Mesendoderm (in vitro differentiated cells): ENCODE results near the gene TAF10.

Experiments used
- DNase-seq: peaks from one replicate; pipeline ENCODE4 v3.0.0; 2013
- H2AK5ac ChIP-seq: 2 replicates; pipeline ENCODE4 v1.6.1; 2013; ENCODE audit warnings: low read length, inconsistent platforms
- H2BK120ac ChIP-seq: 2 replicates; pipeline ENCODE4 v1.6.1; 2013; ENCODE audit warnings: low read depth, mild to moderate bottlenecking, low read length, moderate library complexity, mixed read lengths
- H2BK15ac ChIP-seq: replicated peaks from 2 replicates; pipeline ENCODE4 v1.6.1; 2013; ENCODE audit warnings: low read depth, mild to moderate bottlenecking, moderate library complexity
- H2BK5ac ChIP-seq: 2 replicates; pipeline ENCODE4 v1.6.1; 2013; ENCODE audit warnings: low read length, inconsistent platforms
- H3K18ac ChIP-seq: 2 replicates; pipeline ENCODE4 v1.6.1; 2013; ENCODE audit warnings: mild to moderate bottlenecking, low read length, mixed read lengths
- H3K23ac ChIP-seq: one replicate; pipeline ENCODE4 v1.6.1; 2013; ENCODE audit warnings: low read length
- H3K27ac ChIP-seq: 2 replicates; pipeline ENCODE4 v1.5.1; 2013; ENCODE audit warnings: low read depth, mild to moderate bottlenecking, inconsistent platforms, low read length, moderate library complexity
- H3K27me3 ChIP-seq: 2 replicates; pipeline ENCODE4 v1.6.1; 2013; ENCODE audit warnings: low read length, control low read depth, mild to moderate bottlenecking, inconsistent platforms; ENCODE audit not compliant: insufficient read depth, poor library complexity
- H3K36me3 ChIP-seq: 2 replicates; pipeline ENCODE4 v1.6.1; 2013; ENCODE audit warnings: low read length, inconsistent platforms; ENCODE audit not compliant: control insufficient read depth, insufficient read depth
- H3K4ac ChIP-seq: one replicate; pipeline ENCODE4 v1.6.1; 2013; ENCODE audit warnings: low read depth, mild to moderate bottlenecking, low read length, moderate library complexity
- H3K4me1 ChIP-seq: 2 replicates; pipeline ENCODE4 v1.6.1; 2013; ENCODE audit warnings: low read depth, low read length, inconsistent platforms; ENCODE audit not compliant: control insufficient read depth
- H3K4me2 ChIP-seq: 2 replicates; pipeline ENCODE4 v1.6.1; 2013; ENCODE audit warnings: low read length
- H3K4me3 ChIP-seq: 2 replicates; pipeline ENCODE4 v1.5.1; 2013; ENCODE audit warnings: mild to moderate bottlenecking, low read length
- H3K56ac ChIP-seq: one replicate; pipeline ENCODE4 v1.6.1; 2013; ENCODE audit warnings: low read length
- H3K79me1 ChIP-seq: 2 replicates; pipeline ENCODE4 v1.6.1; 2013; ENCODE audit warnings: low read length, inconsistent platforms
- H3K79me2 ChIP-seq: 2 replicates; pipeline ENCODE4 v1.6.1; 2013; ENCODE audit warnings: mild to moderate bottlenecking, low read length; ENCODE audit not compliant: control insufficient read depth, insufficient read depth
- H3K9ac ChIP-seq: 2 replicates; pipeline ENCODE4 v1.6.1; 2013; ENCODE audit warnings: low read length, inconsistent platforms
- H4K5ac ChIP-seq: one replicate; pipeline ENCODE4 v1.6.1; 2013; ENCODE audit warnings: low read length
- H4K8ac ChIP-seq: one replicate; pipeline ENCODE4 v1.6.1; 2013; ENCODE audit warnings: low read depth, mild to moderate bottlenecking, control low read depth, low read length, moderate library complexity
- WGBS: extraction: QIAGEN DNeasy Blood & Tissue Kit; methylation state at CpG from one replicate; pipeline ENCODE4 v1.1.7; 2013; ENCODE audit warnings: low lambda C conversion rate, missing lambda C conversion rate; ENCODE audit not compliant: insufficient coverage; ENCODE audit errors: extremely low coverage; 5-methylcytosine and 5-hydroxymethylcytosine counted together

Gene TAF10

GRCh38 chr11:6588018-6588417 lies 24.0 kb downstream of the TAF10 start:
- no peak overlapping the region for H2AK5ac ChIP-seq
- no peak overlapping the region for H2BK5ac ChIP-seq
- no peak overlapping the region for H2BK120ac ChIP-seq
- no peaks in the 10 kb centered on the region for H3K4me1 ChIP-seq
- no peak for DNase-seq
- no CpG with 5 or more reads among the region's 1 CpG for WGBS
- H3K79me1 ChIP-seq = no peaks in the 10 kb centered on the region
- no peak overlapping the region for H3K56ac ChIP-seq
- H3K36me3 ChIP-seq = no peaks in the 10 kb centered on the region
- H3K27me3 ChIP-seq = no peaks in the 10 kb centered on the region
- no peak overlapping the region for H3K4me3 ChIP-seq
- H3K4me2 ChIP-seq = no peak overlapping the region
- H3K27ac ChIP-seq = no peak overlapping the region
- H4K5ac ChIP-seq = no peak overlapping the region
- no peak overlapping the region for H4K8ac ChIP-seq
- no peak overlapping the region for H3K9ac ChIP-seq
- no peak overlapping the region for H2BK15ac ChIP-seq
- H3K4ac ChIP-seq = no peak overlapping the region
- no peaks in the 10 kb centered on the region for H3K79me2 ChIP-seq
- H3K23ac ChIP-seq = no peak overlapping the region
- no peak overlapping the region for H3K18ac ChIP-seq

- no CpG with 5 or more reads among the region's 11 CpGs for WGBS
- H4K8ac ChIP-seq = no peak overlapping the region
- no peak overlapping the region for H3K56ac ChIP-seq
- no peak for DNase-seq
- H4K5ac ChIP-seq = no peak overlapping the region
- H3K4me2 ChIP-seq = no peak overlapping the region
- H3K36me3 ChIP-seq = no peaks in the 10 kb centered on the region
- H3K9ac ChIP-seq = no peak overlapping the region
- no peak overlapping the region for H2BK120ac ChIP-seq
- H3K23ac ChIP-seq = no peak overlapping the region
- no peak overlapping the region for H2AK5ac ChIP-seq
- H3K4me3 ChIP-seq = no peak overlapping the region
- no peak overlapping the region for H2BK5ac ChIP-seq
- H3K4ac ChIP-seq = no peak overlapping the region
- H3K27ac ChIP-seq = no peak overlapping the region
- H3K79me1 ChIP-seq = no peaks in the 10 kb centered on the region
- no peaks in the 10 kb centered on the region for H3K27me3 ChIP-seq
- H3K79me2 ChIP-seq = no peaks in the 10 kb centered on the region
- H3K4me1 ChIP-seq = no peaks in the 10 kb centered on the region
- no peak overlapping the region for H2BK15ac ChIP-seq
- H3K18ac ChIP-seq = no peak overlapping the region
Measured at GRCh38 chr11:6587360-6587953, 24.6 kb downstream of the TAF10 start.

GRCh38 chr11:6586434-6587359 lies 25.3 kb downstream of the TAF10 start:
- no peak overlapping the region for H4K8ac ChIP-seq
- H3K27me3 ChIP-seq = no peaks in the 10 kb centered on the region
- no CpG with 5 or more reads among the region's 25 CpGs for WGBS

GRCh38 chr11:6584528-6584927 lies 27.5 kb downstream of the TAF10 start:
- Histone ChIP-seq H3K27me3 (no peaks in the 10 kb centered on the region), H3K56ac (no peak overlapping the region), H4K5ac (no peak overlapping the region), H4K8ac (no peak overlapping the region), H3K4me2 (no peak overlapping the region), H3K4me3 (no peak overlapping the region), H3K4ac (no peak overlapping the region), H2AK5ac (no peak overlapping the region), H3K18ac (no peak overlapping the region), H3K27ac (no peak overlapping the region), H3K79me2 (no peaks in the 10 kb centered on the region), H3K23ac (no peak overlapping the region), H2BK15ac (no peak overlapping the region), H3K9ac (no peak overlapping the region), H2BK120ac (no peak overlapping the region), H2BK5ac (no peak overlapping the region), H3K79me1 (no peaks in the 10 kb centered on the region), H3K4me1 (no peaks in the 10 kb centered on the region), H3K36me3 (no peaks in the 10 kb centered on the region)
- WGBS = no CpG with 5 or more reads among the region's 4 CpGs
- DNase-seq = no peak

More at GRCh38 chr11:6586434-6587359, 25.3 kb downstream of the TAF10 start:
- H3K27ac ChIP-seq = no peak overlapping the region
- H4K5ac ChIP-seq = no peak overlapping the region
- H3K4ac ChIP-seq = no peak overlapping the region
- H3K56ac ChIP-seq = no peak overlapping the region
- H3K79me1 ChIP-seq = no peaks in the 10 kb centered on the region
- H3K18ac ChIP-seq = no peak overlapping the region
- no peak overlapping the region for H3K23ac ChIP-seq
- no peaks in the 10 kb centered on the region for H3K36me3 ChIP-seq
- no peaks in the 10 kb centered on the region for H3K4me1 ChIP-seq
- DNase-seq = no peak
- no peak overlapping the region for H2BK5ac ChIP-seq
- H3K9ac ChIP-seq = no peak overlapping the region
- no peaks in the 10 kb centered on the region for H3K79me2 ChIP-seq
- no peak overlapping the region for H2BK120ac ChIP-seq
- H3K4me2 ChIP-seq = no peak overlapping the region
- no peak overlapping the region for H3K4me3 ChIP-seq
- H2BK15ac ChIP-seq = no peak overlapping the region
- no peak overlapping the region for H2AK5ac ChIP-seq

- no peak overlapping the region for H3K27ac ChIP-seq
- H3K4me2 ChIP-seq = no peak overlapping the region
- WGBS = no CpG with 5 or more reads among the region's 1 CpG
- no peak overlapping the region for H3K4ac ChIP-seq
- H2BK120ac ChIP-seq = no peak overlapping the region
- no peaks in the 10 kb centered on the region for H3K79me1 ChIP-seq
- H3K4me3 ChIP-seq = no peak overlapping the region
- no peaks in the 10 kb centered on the region for H3K27me3 ChIP-seq
- no peak overlapping the region for H3K56ac ChIP-seq
- DNase-seq = no peak
- no peak overlapping the region for H2AK5ac ChIP-seq
- H3K23ac ChIP-seq = no peak overlapping the region
- no peak overlapping the region for H4K5ac ChIP-seq
- H2BK5ac ChIP-seq = no peak overlapping the region
- no peak overlapping the region for H4K8ac ChIP-seq
- H2BK15ac ChIP-seq = no peak overlapping the region
- no peak overlapping the region for H3K9ac ChIP-seq
- no peak overlapping the region for H3K18ac ChIP-seq
- no peaks in the 10 kb centered on the region for H3K4me1 ChIP-seq
- no peaks in the 10 kb centered on the region for H3K79me2 ChIP-seq
- H3K36me3 ChIP-seq = no peaks in the 10 kb centered on the region
Measured at GRCh38 chr11:6583584-6583983, 28.4 kb downstream of the TAF10 start.
